Testis (tissue), 3 donors: Measurements from ENCODE around the gene DISC1. TPM values are rescaled to one million over a fixed set of nuclear protein-coding genes. Genes with fewer than 3 reads are reported as not detected.

Source experiments
- DNase-seq: peaks from one replicate; pipeline ENCODE4 v3.0.0-alpha.2; 2019
- H3K27ac ChIP-seq, 2 donors: fragments of 200-600 bp; sonication (generic); one replicate each; pipeline ENCODE4 v1.5.1; 2019
- H3K27me3 ChIP-seq: fragments of 200-600 bp; sonication (generic); one replicate; pipeline ENCODE4 v1.5.1; 2019
- H3K36me3 ChIP-seq: fragments of 200-600 bp; sonication (generic); one replicate; pipeline ENCODE4 v1.5.1; 2017; ENCODE audit warnings: low read depth; ENCODE audit errors: missing control alignments
- H3K4me1 ChIP-seq: fragments of 200-600 bp; sonication (generic); one replicate; pipeline ENCODE4 v1.5.1; 2019
- H3K4me3 ChIP-seq, 2 donors: fragments of 200-600 bp; sonication (generic); one replicate each; pipeline ENCODE4 v1.5.1; 2017 to 2019
- H3K9me3 ChIP-seq: fragments of 200-600 bp; sonication (generic); one replicate; pipeline ENCODE4 v1.5.1; 2017
- POLR2A ChIP-seq: fragments of 450-650 bp; IDR thresholded peaks from one replicate; pipeline ENCODE4 v1.6.1; 2017; ENCODE audit warnings: antibody characterized with exemption, mild to moderate bottlenecking, moderate library complexity
- WGBS, 2 donors: methylation state at CpG; one replicate each; pipeline ENCODE4 v1.1.5; 2018; 5-methylcytosine and 5-hydroxymethylcytosine counted together
- intact Hi-C: fragments of 100-400 bp; cut with DNase I; formaldehyde crosslinking; loops from one replicate; pipeline ENCODE4 v1.15.1; 2023; ENCODE audit warnings: low total_unique reads
- polyA plus RNA-seq: library from polyadenylated mRNA; stranded (reverse); fragments of 350-450 nt; fragmentation: Illumina TruSeq; extraction: RNeasy Lipid Tissue Mini Kit (QIAGEN cat#74804); gene quantifications from one replicate; pipeline ENCODE4 v1.2.3, GENCODE V29; 2014; ENCODE audit warnings: low read depth, low replicate concordance; ENCODE audit not compliant: insufficient read depth
- total RNA-seq, 2 donors: library from RNA; depleted of rRNA; stranded (reverse); fragments of >200 nt; gene quantifications; one replicate each; pipeline ENCODE4 v1.2.3, GENCODE V29; 2016
- TF ChIP-seq, protein P1 (sequence below), 3 experiments: fragments of 450-650 bp in 2 of 3; fragments of 200-600 bp in 1 of 3; sonication (generic) in 1 of 3; IDR thresholded peaks; one replicate each; pipeline ENCODE4 v1.5.1; 2016 to 2019; ENCODE audit warnings: antibody characterized with exemption in 3 of 3, mild to moderate bottlenecking in 2 of 3, moderate library complexity in 1 of 3

Gene DISC1
- total and polyA plus RNA-seq, 3 donors from 2014 or later = 1.8 to 6.8 (median 5.7) TPM

DNA sequence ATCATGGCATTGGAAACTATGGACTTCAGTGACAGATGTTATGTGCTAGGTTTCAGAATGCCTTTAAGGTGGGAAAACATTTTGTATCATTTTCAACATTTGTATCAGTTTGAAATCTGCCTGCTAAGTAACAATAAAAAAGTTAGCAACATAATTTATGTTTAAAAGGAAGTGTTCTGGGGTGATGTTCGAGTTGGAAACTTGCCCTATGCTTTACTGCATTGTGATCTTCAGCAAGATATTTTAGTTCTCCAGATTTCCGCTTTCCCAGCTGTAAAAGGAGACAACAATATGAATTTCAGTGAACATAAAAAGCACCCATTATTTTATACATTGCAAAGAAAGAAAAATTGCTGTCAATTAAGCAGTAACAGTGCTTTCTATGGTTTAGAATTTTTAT is 187.4 kb downstream of the DISC1 start:
- Histone ChIP-seq H3K36me3 (no peaks in the 10 kb centered on the region), H3K9me3 (no peaks in the 10 kb centered on the region), H3K27me3 (no peaks in the 10 kb centered on the region), H3K4me3 (no peak overlapping the region), H3K27ac (no peak overlapping the region), H3K4me1 (no peaks in the 10 kb centered on the region)
- TF ChIP-seq POLR2A = no peak
- TF ChIP-seq, protein P1, sequence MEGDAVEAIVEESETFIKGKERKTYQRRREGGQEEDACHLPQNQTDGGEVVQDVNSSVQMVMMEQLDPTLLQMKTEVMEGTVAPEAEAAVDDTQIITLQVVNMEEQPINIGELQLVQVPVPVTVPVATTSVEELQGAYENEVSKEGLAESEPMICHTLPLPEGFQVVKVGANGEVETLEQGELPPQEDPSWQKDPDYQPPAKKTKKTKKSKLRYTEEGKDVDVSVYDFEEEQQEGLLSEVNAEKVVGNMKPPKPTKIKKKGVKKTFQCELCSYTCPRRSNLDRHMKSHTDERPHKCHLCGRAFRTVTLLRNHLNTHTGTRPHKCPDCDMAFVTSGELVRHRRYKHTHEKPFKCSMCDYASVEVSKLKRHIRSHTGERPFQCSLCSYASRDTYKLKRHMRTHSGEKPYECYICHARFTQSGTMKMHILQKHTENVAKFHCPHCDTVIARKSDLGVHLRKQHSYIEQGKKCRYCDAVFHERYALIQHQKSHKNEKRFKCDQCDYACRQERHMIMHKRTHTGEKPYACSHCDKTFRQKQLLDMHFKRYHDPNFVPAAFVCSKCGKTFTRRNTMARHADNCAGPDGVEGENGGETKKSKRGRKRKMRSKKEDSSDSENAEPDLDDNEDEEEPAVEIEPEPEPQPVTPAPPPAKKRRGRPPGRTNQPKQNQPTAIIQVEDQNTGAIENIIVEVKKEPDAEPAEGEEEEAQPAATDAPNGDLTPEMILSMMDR (IDR thresholded peaks at IDR 0.05) = no peak
- intact Hi-C loops = no loop called here
- DNase-seq = no peak
- 56 to 61% methylated on average over 2 of the region's 2 CpGs for WGBS, 2 donors

DNA sequence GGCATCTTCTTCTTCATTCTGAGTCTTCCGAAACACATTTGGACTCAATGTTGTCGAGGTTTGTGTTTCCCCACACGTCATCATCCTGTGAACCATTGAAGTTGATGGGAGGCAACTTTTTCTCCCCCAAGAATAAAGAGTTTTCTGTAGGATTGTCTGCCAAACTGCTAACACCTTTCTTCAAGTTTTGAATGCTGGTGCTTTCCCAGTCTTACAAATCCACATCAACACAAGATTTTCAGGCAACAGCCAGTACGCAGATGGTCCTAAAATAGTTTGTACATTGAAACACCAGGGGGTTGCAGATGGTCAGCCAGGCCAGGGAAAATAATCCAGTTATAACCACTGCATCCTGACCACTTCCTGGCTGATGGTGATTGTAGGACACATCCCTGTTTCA is 187.9 kb downstream of the DISC1 start:
- Histone ChIP-seq H3K4me1 (no peaks in the 10 kb centered on the region), H3K36me3 (no peaks in the 10 kb centered on the region), H3K27ac (no peak overlapping the region), H3K4me3 (no peak overlapping the region), H3K9me3 (no peaks in the 10 kb centered on the region), H3K27me3 (no peaks in the 10 kb centered on the region)
- intact Hi-C loops = no loop called here
- 80 to 89% methylated on average over 4 of the region's 4 CpGs for WGBS, 2 donors
- DNase-seq = no peak
- TF ChIP-seq POLR2A = no peak
- TF ChIP-seq, protein P1 (IDR thresholded peaks at IDR 0.05) = no peak

DNA sequence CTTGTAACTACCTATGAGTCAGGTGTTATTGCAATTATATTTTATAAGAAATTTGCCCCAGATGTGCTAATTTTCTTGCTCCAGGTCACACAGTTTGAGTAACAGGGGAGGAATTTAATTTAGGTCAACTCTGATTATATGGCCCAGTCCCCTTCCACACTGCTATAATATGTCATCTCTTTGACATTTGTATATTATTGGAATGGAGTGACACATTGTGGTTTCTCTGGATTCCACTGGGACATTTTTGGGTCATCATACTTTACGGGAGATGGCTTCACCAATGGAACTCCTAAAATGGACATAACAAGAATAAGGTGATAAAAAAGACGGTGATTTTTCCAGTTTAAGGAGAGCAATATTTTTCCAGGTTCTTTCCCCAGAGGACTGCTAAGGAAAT is 191.2 kb downstream of the DISC1 start:
- no peaks in the 10 kb centered on the region for H3K9me3 ChIP-seq
- no peak for TF ChIP-seq POLR2A
- TF ChIP-seq, protein P1 (IDR thresholded peaks at IDR 0.05) = no peak
- DNase-seq = no peak
- intact Hi-C loops = no loop called here
- H3K27me3 ChIP-seq = no peaks in the 10 kb centered on the region
- WGBS, 2 donors = 83 to 94% methylated on average over 2 of the region's 2 CpGs
- no peak overlapping the region for H3K27ac ChIP-seq
- H3K36me3 ChIP-seq = no peaks in the 10 kb centered on the region
- H3K4me3 ChIP-seq = no peak overlapping the region
- H3K4me1 ChIP-seq = no peaks in the 10 kb centered on the region

DNA sequence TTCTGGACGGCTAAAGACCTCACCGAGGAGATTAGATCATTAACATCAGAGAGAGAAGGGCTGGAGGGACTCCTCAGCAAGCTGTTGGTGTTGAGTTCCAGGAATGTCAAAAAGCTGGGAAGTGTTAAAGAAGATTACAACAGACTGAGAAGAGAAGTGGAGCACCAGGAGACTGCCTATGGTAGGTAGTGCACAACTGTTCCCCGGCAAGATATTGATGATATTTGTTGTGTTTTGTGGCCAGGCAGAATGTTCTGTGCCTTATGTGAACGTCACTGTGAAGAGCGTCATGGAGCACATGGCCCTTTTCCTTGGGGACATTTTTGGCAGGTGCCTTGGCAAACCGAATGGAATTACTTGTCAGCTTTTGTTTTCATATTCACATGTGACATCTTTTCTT is 191.7 kb downstream of the DISC1 start:
- H3K4me1 ChIP-seq = no peaks in the 10 kb centered on the region

DNA sequence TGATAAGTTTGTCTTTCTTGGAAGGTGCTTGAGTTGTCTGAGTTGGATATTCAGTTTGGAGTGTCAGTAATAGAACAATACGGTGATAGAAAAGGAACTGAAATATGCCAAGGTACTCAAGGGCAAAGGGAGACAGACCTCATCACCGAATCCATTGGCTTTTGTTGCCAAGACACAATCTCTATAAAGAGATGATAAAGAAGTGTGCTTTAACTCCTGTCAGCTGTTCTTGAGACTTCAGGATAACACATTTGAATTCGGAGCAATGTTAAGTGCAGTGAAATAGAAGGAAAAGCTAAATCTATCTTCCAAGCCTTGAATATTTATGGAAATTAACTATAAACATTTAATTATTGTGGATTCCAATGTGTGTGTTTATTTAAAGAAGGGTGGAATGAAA is 194.7 kb downstream of the DISC1 start:
- Histone ChIP-seq H3K27me3 (no peaks in the 10 kb centered on the region), H3K36me3 (no peaks in the 10 kb centered on the region), H3K9me3 (no peaks in the 10 kb centered on the region), H3K27ac (no peak overlapping the region), H3K4me1 (no peaks in the 10 kb centered on the region), H3K4me3 (no peak overlapping the region)
- intact Hi-C loops = no loop called here
- TF ChIP-seq POLR2A = no peak
- TF ChIP-seq, protein P1 (IDR thresholded peaks at IDR 0.05) = no peak
- 44 to 68% methylated on average over 3 of the region's 3 CpGs for WGBS, 2 donors
- no peak for DNase-seq

More for the DNA sequence above, 191.7 kb downstream of the DISC1 start:
- H3K4me3 ChIP-seq = no peak overlapping the region
- 72 to 76% methylated on average over 6 of the region's 6 CpGs for WGBS, 2 donors
- H3K9me3 ChIP-seq = no peaks in the 10 kb centered on the region
- intact Hi-C loops = no loop called here
- TF ChIP-seq, protein P1 (IDR thresholded peaks at IDR 0.05) = no peak
- H3K27me3 ChIP-seq = no peaks in the 10 kb centered on the region
- H3K36me3 ChIP-seq = no peaks in the 10 kb centered on the region
- no peak for DNase-seq
- H3K27ac ChIP-seq = no peak overlapping the region
